NCI-H2196 (cell line): Measurements from ENCODE around the gene FBLN2.

ENCODE experiments used
- DNase-seq: peaks from one replicate; lab custom pipeline; 2025; ENCODE audit not compliant: unreplicated experiment; lab: John Stamatoyannopoulos, UW

Gene FBLN2

DNA sequence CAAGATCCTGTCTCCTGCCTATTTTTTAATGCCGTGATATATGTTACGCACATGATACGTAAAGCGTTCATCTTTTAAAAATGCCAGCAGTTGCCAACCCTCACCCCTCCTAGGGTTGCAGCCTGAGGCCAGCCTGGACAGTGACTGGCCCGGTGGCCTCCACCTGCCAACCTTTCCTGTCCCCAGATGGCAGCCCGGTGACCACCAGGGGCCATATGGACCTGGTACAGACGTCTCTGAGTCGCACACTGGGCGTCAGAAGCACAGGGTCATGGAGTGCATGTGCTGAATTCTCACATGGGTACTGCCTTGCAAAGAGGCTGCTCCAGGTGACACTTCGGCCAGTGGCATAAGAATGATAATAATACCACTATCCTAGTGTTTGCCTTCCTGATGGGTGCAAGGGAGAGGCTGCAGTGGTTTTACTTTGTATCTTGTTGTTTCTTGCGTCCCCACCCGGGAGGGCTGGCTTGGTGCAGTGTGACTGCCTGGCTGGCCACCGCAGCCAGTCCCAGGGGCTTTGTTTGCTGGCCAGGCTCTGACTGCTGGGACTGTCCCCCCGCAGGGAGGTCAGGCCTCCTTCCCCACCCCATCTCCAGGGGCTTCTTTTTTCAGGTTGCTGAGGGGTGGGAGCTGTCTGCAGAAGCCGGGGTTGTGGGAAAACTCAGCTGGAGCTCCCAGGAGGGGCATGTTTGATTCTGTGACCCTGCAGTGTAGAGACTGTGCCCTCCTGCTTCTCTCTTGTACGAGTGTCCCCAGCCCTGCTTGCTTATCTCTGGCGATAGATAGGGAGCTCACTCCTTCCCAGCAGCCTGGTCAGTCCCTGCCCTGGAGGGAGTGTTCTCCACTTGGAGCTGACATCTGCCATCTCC lies 16.9 kb downstream of the FBLN2 start:
- DNase-seq = no peak

DNA sequence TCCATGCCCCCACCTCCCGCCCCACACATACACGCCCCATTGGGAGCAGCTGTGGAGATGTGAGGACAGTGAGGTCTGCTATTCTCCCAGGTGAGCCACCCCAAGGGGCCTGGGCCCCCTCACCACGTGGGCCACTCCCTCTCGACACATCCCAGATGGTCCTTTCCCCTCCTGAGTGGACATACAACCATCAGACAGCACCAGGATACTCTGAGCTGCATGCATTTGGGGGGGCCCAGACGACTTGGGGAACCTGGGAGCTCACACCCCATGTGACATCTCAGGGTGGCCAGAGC lies 17.5 kb downstream of the FBLN2 start:
- no peak for DNase-seq

DNA sequence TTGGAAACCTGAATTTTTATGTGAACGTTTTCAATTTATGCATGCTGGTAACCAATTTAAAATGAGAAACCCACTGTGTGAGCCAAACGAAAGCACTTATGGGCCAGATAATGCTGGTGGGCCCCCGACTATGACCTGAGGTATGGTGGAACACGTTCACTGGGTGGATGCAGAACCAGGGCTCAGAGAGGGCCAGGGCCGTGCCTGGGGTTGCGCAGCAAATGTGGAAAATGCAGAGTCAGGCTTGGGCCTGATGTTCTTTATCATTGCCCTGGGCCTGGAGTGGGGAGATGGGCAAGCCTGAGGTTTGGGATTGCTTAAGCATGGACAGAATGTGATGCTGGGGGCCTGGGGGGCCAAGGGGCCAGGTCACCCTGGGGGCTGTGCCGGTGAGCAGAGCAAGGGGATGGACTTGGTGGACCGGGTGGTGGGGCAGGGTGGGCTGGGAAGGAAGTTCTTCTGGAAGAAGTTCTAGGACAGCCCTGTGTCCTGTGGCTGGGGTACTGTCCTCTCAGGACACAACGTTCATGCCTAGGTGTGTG lies 17.9 kb downstream of the FBLN2 start:
- no peak for DNase-seq

- DNase-seq = no peak
Observed at GRCh38 chr3:13567684-13568514, 19.0 kb downstream of the FBLN2 start.

GRCh38 chr3:13568515-13569028 lies 19.6 kb downstream of the FBLN2 start:
- no peak for DNase-seq

- no peak for DNase-seq
Observed at GRCh38 chr3:13569201-13569600, 20.3 kb downstream of the FBLN2 start.

DNA sequence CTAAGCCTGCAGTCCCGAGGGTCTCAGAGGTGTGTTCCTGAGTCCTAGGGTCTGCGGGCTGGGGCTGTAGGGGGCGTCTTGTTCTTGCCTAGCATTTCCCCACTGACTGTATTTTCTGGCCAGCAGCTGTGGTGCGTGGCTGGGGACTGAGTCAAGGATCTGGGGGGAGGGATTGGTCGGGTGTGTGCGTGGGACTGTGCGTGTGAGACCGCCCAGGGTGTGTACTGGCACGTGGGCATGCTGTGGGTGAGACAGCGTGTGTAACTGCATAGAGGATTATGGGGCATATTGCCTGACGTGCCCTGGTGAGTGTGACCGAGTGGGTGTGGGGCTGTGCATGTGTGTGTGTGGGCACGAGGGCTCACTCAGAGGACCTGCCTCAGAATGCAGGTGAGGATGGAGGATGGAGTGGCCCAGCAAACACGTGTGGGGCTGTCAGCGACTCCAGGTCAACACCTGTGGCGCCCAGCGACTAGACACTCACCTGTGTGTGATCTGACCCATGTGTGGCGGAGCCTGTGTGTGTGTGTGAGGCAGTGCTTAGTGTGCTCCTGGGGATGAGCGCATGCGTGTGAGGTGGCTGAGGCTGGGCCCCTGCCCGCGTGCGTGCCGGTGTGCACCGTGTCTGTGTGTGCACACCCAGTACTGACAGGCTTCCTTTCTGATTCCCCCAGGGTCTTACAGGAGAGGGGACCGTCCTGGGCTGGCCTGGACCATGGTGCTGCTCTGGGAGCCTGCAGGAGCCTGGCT lies 20.9 kb downstream of the FBLN2 start:
- DNase-seq = no peak

- no peak for DNase-seq
Observed at GRCh38 chr3:13570391-13571194, 21.7 kb downstream of the FBLN2 start.

- no peak for DNase-seq
Observed at GRCh38 chr3:13571264-13571663, 22.3 kb downstream of the FBLN2 start.

GRCh38 chr3:13571831-13572750 lies 23.2 kb downstream of the FBLN2 start:
- DNase-seq = no peak

GRCh38 chr3:13572926-13573623 lies 24.1 kb downstream of the FBLN2 start:
- DNase-seq = no peak

GRCh38 chr3:13574083-13574797 lies 25.3 kb downstream of the FBLN2 start:
- no peak for DNase-seq

DNA sequence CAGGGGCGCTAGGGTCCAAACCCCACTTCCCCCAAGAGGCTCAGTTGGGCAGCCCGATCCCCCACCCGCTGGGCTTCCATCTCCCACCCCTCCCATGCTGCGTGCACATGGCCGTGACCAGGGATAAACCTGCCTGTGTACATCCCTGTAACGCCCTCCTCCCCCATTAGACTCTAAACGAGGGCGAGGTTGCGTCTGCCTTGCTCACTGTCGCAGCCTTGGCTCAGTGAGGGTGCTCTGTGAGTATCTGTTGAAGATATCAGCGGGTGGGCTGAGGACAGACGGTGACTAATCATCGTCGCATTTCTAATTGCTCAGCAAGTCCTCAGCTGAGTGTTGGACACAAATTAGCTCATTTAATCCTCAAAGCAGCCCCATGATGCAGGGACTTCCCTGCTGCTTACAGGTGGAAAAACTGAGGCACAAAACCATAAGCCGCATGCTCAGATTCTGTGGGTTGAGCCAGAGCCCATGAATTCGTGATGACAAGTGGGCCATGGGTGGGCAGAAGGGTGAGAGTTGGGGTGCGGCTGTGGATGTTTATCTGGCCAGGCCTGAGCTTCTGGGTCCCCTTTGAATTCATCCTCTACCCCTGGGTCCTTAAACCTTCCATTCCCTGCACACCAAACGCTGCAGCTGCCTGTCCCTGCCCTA lies 26.0 kb downstream of the FBLN2 start:
- DNase-seq = no peak

DNA sequence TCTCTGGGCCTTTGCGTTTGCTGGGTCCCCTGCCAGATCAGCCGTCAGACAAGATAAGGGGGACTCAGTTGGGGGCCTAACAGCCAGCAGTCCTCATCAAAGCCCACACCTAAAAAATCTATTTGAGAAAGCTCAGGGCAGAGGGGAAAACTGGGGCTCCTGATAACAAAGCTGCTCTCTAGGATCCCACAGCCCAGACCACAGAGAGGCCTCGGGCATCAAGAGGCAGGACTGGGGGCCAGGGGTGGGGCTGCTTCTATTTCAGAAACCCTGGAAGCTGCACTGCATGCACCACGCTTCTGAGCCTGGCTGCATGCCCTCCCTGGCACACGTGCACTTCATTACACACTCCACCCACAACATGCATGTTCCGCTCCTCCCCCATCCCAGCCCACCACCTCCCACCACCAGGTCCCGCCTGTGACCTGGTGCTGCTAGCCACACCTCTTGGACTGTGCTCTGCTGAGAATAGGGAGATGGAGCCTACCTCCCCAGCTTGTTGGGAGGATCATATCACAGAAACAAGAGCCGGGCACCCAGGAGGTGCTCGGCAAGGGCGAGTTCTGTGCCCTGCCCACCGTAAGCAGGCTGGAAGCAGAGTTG lies 26.6 kb downstream of the FBLN2 start:
- DNase-seq = no peak

DNA sequence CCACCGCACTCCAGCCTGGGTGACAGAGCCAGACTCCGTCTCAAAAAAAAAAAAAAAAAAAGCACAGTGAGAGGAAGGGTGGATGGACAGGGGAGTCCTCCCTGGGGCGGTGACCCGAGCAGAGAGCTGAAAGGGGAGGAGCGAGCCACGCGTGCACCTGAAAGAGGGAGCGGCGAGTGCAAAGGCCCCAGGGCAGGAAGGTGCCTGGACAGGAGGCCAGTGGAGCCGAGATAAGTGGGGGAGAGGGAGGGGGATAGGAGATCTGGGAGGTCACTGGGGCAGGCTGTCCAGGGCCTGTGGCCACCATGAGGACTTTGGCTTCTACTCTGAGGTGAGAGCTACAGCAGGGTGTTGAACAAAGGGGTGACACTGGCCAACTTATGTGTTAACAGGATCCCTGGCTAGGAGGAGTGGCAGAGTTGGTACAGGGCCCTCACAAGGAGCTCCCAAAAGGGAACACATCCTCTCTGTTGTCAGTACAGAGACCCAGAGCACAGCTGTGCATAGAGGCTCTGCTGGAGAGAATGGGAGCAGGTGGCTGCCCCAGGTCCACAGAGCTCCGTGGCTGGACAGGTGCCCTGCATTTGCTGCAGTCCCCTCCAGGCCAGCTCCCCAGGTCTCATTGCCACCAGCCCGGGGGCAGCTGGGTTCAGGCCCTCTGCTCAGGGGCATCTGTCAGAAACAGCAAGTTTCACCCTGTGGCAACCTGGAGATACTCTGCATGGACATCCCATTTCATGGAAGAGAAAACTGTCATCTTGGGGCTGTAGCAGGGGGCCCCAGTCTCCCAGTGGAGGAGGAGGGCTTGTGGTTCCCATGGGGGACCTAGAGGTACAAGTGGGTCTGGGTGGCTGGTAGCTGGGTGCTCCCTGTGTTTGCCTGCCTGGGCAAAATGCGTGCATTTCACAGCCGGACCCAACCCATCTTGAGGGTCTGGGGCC lies 28.5 kb downstream of the FBLN2 start:
- no peak for DNase-seq

DNA sequence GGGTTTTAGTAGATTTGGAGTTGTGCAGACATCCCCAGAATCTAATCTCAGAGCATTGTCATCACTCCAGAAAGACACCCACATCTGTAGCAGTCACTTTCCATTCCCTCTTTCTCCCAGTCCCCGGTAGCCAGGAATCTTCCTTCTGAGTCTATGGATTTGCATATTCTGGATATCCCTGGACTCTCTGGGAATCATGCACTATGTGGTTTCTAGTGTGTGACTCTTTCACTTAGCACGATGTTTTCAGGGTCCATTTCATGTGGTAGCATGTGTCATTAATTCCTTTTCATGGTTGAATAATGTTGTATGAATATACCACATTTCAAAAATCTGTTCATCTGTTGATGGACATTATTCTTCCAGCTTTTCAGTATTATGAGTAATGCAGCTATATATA lies 29.3 kb downstream of the FBLN2 start:
- DNase-seq = no peak
